Caco-2 (cell line): ENCODE results near the gene LRBA. TPM values are rescaled to one million over a fixed set of nuclear protein-coding genes. Genes with fewer than 3 reads are reported as not detected.

Experiments
- BruUV-seq: library from RNA; stranded (reverse); fragments of 400-500 nt; replicated peaks from 2 replicates; lab custom pipeline; 2021; lab: Mats Ljungman, UMichigan
- CTCF ChIA-PET: fragments of 300-600 bp; sonication (Branson Sonifier 250); formaldehyde crosslinking; loops from one replicate; lab custom pipeline; 2022; ENCODE audit warnings: antibody characterized with exemption; lab: Charles Lee
- POLR2A ChIA-PET: fragments of 300-600 bp; sonication (Branson Sonifier 250); formaldehyde crosslinking; loops from one replicate; lab custom pipeline; 2022; ENCODE audit warnings: antibody characterized with exemption; lab: Charles Lee
- DNase-seq, 2 experiments: peaks; one replicate each; pipeline versions ENCODE4 v3.0.0 to v3.0.0-alpha.2; 2020 to 2022
- H3K27me3 ChIP-seq: replicated peaks from 2 replicates; pipeline ENCODE4 v1.6.0; 2011; ENCODE audit warnings: low read length; ENCODE audit not compliant: control insufficient read depth, insufficient read depth
- H3K36me3 ChIP-seq: 2 replicates; pipeline ENCODE4 v1.5.1; 2011; ENCODE audit warnings: low read length; ENCODE audit not compliant: control insufficient read depth, insufficient read depth
- H3K4me1 ChIP-seq: fragments of 250-450 bp; sonication (Bioruptor Pico); 2 replicates; pipeline ENCODE4 v1.5.1; 2020; ENCODE audit warnings: mild to moderate bottlenecking
- H3K4me3 ChIP-seq: 2 replicates; pipeline ENCODE4 v1.5.1; 2011; ENCODE audit warnings: low read depth, mild to moderate bottlenecking, control low read depth, low read length
- H3K9me3 ChIP-seq: fragments of 250-450 bp; sonication (Bioruptor Pico); 2 replicates; pipeline ENCODE4 v1.5.1; 2020; ENCODE audit warnings: mild to moderate bottlenecking, moderate library complexity
- H3K27ac Mint-ChIP-seq: one replicate; pipeline ENCODE4 v1.8.0; 2022; ENCODE audit warnings: mixed read lengths; ENCODE audit not compliant: unreplicated experiment
- H3K27me3 Mint-ChIP-seq: one replicate; pipeline ENCODE4 v1.8.0; 2022; ENCODE audit warnings: mixed read lengths; ENCODE audit not compliant: insufficient read depth, unreplicated experiment
- H3K36me3 Mint-ChIP-seq: one replicate; pipeline ENCODE4 v1.8.0; 2022; ENCODE audit warnings: mild to moderate bottlenecking, mixed read lengths; ENCODE audit not compliant: insufficient read depth, unreplicated experiment
- H3K4me1 Mint-ChIP-seq: one replicate; pipeline ENCODE4 v1.8.0; 2022; ENCODE audit warnings: low read depth, mixed read lengths; ENCODE audit not compliant: unreplicated experiment
- H3K4me3 Mint-ChIP-seq: one replicate; pipeline ENCODE4 v1.8.0; 2022; ENCODE audit warnings: mild to moderate bottlenecking, moderate library complexity, mixed read lengths; ENCODE audit not compliant: unreplicated experiment
- H3K9me3 Mint-ChIP-seq: one replicate; pipeline ENCODE4 v1.8.0; 2022; ENCODE audit warnings: mixed read lengths; ENCODE audit not compliant: unreplicated experiment
- intact Hi-C: fragments of 100-400 bp; cut with micrococcal nuclease; formaldehyde crosslinking; loops from one replicate; pipeline ENCODE4 v1.10.0; 2022; ENCODE audit not compliant: unreplicated experiment
- total RNA-seq: library from RNA; stranded (reverse); gene quantifications from 2 replicates; pipeline ENCODE4 v1.2.3, GENCODE V29; 2022
- TF ChIP-seq, protein P1 (sequence below), 2 experiments: fragments of 200-600 bp in 1 of 2; IDR thresholded peaks; 1 replicate in 1 of 2; 2 replicates in 1 of 2; pipeline versions ENCODE4 v1.5.1 to v1.8.0; 2011 to 2022; ENCODE audit warnings: antibody characterized with exemption in 1 of 2, control low read depth in 1 of 2, inconsistent platforms in 1 of 2, low read depth in 1 of 2, low read length in 1 of 2, mild to moderate bottlenecking in 1 of 2, moderate library complexity in 1 of 2; ENCODE audit not compliant: insufficient read depth in 1 of 2, severe bottlenecking in 1 of 2, unreplicated experiment in 1 of 2

The LRBA gene
- total RNA-seq, 1 experiment from 2014 or later = 53.2 TPM

DNA sequence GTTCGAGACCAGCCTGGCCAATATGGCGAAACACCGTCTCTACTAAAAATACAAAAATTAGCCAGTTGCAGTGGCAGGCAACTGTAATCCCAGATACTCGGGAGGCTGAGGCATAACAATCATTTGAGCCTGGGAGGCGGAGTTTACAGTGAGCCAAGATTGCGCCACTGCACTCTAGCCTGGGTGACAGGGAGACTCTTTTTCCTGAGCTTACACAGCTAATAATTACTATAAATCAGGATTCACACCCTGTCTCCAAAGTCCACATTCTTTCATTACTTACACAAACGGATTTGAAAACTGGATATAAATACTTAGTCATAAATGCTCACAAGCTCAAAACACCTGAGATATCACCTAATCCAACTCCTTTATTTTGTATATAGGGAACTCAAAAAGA is 151.6 kb downstream of the LRBA start:
- ChIA-PET CTCF (no interaction called here), POLR2A (no interaction called here)
- H3K4me1 Mint-ChIP-seq = no peaks in the 10 kb centered on the region
- TF ChIP-seq, protein P1, sequence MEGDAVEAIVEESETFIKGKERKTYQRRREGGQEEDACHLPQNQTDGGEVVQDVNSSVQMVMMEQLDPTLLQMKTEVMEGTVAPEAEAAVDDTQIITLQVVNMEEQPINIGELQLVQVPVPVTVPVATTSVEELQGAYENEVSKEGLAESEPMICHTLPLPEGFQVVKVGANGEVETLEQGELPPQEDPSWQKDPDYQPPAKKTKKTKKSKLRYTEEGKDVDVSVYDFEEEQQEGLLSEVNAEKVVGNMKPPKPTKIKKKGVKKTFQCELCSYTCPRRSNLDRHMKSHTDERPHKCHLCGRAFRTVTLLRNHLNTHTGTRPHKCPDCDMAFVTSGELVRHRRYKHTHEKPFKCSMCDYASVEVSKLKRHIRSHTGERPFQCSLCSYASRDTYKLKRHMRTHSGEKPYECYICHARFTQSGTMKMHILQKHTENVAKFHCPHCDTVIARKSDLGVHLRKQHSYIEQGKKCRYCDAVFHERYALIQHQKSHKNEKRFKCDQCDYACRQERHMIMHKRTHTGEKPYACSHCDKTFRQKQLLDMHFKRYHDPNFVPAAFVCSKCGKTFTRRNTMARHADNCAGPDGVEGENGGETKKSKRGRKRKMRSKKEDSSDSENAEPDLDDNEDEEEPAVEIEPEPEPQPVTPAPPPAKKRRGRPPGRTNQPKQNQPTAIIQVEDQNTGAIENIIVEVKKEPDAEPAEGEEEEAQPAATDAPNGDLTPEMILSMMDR (IDR thresholded peaks at IDR 0.05; ENCODE audit: insufficient read depth in 1 of 2, low read depth in 1 of 2, low read length in 1 of 2, severe bottlenecking in 1 of 2, unreplicated experiment in 1 of 2) = no peak
- Histone ChIP-seq H3K36me3 (no peaks in the 10 kb centered on the region), H3K4me3 (no peak overlapping the region), H3K27me3 (no peaks in the 10 kb centered on the region), H3K9me3 (no peaks in the 10 kb centered on the region), H3K4me1 (peaks cover 4% of the 10 kb centered on the region; the same call in 1 of the 2 replicates)
- no peak overlapping the region for H3K27ac Mint-ChIP-seq
- no peaks in the 10 kb centered on the region for H3K36me3 Mint-ChIP-seq
- no peaks in the 10 kb centered on the region for H3K27me3 Mint-ChIP-seq
- H3K4me3 Mint-ChIP-seq = no peak overlapping the region
- peak; percentile 22 to 47 for DNase-seq
- intact Hi-C loops = loop anchor here (10.0 kb wide), 1 partner anchor 389 kb away; no protein-coding TSS in a partner anchor
- H3K9me3 Mint-ChIP-seq = no peaks in the 10 kb centered on the region
- no TSS peak for BruUV-seq

DNA sequence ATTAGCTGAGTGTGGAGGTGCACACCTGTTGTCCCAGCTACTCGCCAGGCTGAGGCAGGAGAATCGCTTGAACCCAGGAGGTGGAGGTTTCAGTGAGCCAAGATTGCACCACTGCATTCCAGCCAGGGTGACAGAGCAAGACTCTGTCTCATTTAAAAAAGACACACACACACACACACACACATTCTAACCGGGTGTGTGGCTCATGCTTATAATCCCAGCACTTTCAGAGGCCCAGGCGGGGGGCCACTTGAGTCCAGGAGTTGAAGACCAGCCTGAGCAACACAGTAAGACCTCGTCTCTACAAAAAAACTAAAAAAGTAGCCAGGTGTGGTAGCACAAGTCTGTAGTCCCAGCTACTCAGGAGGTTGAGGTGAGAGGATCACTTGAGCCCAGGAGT is 152.3 kb downstream of the LRBA start:
- Histone ChIP-seq H3K4me3 (no peak overlapping the region), H3K36me3 (no peaks in the 10 kb centered on the region), H3K27me3 (no peaks in the 10 kb centered on the region), H3K4me1 (peaks cover 4% of the 10 kb centered on the region; the same call in 1 of the 2 replicates), H3K9me3 (no peaks in the 10 kb centered on the region)
- TF ChIP-seq, protein P1 (IDR thresholded peaks at IDR 0.05; ENCODE audit: insufficient read depth in 1 of 2, low read depth in 1 of 2, low read length in 1 of 2, severe bottlenecking in 1 of 2, unreplicated experiment in 1 of 2) = no peak
- Mint-ChIP-seq H3K27me3 (no peaks in the 10 kb centered on the region), H3K27ac (no peak overlapping the region), H3K4me1 (no peaks in the 10 kb centered on the region), H3K36me3 (no peaks in the 10 kb centered on the region), H3K4me3 (no peak overlapping the region), H3K9me3 (no peaks in the 10 kb centered on the region)
- POLR2A ChIA-PET = no interaction called here
- CTCF ChIA-PET = interaction anchor here (0.6 kb wide), 1 partner anchor 151 kb away, joined by 4 read pairs; no protein-coding TSS in a partner anchor
- DNase-seq = no peak
- no TSS peak for BruUV-seq
- intact Hi-C loops = loop anchor here (10.0 kb wide), 1 partner anchor 388 kb away; no protein-coding TSS in a partner anchor

GRCh38 chr4:150859453-150859852 is 155.6 kb downstream of the LRBA start:
- BruUV-seq = no TSS peak
- intact Hi-C loops = no loop called here

More at GRCh38 chr4:150859453-150859852, 155.6 kb downstream of the LRBA start:
- CTCF ChIA-PET = no interaction called here
- H3K4me1 ChIP-seq = no peaks in the 10 kb centered on the region; the same call in 1 of the 2 replicates
- H3K4me3 Mint-ChIP-seq = no peak overlapping the region
- peaks cover 11% of the 10 kb centered on the region for H3K4me1 Mint-ChIP-seq
- H3K27ac Mint-ChIP-seq = no peak overlapping the region
- H3K9me3 ChIP-seq = no peaks in the 10 kb centered on the region
- H3K36me3 ChIP-seq = no peaks in the 10 kb centered on the region; the same call in 1 of the 2 replicates
- no peaks in the 10 kb centered on the region for H3K36me3 Mint-ChIP-seq
- DNase-seq = no peak
- H3K27me3 Mint-ChIP-seq = no peaks in the 10 kb centered on the region
- TF ChIP-seq, protein P1 (IDR thresholded peaks at IDR 0.05; ENCODE audit: insufficient read depth in 1 of 2, low read depth in 1 of 2, low read length in 1 of 2, severe bottlenecking in 1 of 2, unreplicated experiment in 1 of 2) = no peak
- no peaks in the 10 kb centered on the region for H3K9me3 Mint-ChIP-seq
- no peak overlapping the region for H3K4me3 ChIP-seq
- no peaks in the 10 kb centered on the region for H3K27me3 ChIP-seq
- POLR2A ChIA-PET = no interaction called here
